HG02642 (cell line): ENCODE results near the gene APOD.

Experiments
- ATAC-seq: cut with Tn5 transposase; IDR thresholded peaks from one replicate; pipeline ENCODE4 v1.9.1; 2021; ENCODE audit warnings: mild to moderate bottlenecking; ENCODE audit not compliant: unreplicated experiment, poor library complexity

APOD gene

GRCh38 chr3:195559723-195560409 lies 23.9 kb downstream of the APOD start:
- ATAC-seq, result no peak

DNA sequence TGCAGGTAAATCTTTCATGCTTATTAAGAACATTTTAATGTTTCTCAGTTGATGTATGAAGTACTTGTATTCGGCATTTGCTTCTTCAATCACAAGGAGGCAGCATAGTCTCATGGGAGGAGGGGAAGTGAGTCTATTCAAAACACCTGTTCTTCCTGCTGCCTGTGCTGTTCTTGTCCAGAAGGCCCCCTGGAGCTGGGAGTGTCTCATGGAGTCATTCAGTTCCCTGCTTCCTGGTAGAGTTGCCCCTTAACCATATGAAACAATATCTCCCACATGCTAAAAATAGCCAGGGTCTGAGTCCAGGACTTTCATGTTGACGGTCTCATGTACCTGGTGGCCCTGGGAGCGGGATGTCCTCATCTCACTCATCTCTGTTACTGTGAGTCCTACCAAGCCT lies 25.1 kb downstream of the APOD start:
- no peak for ATAC-seq

DNA sequence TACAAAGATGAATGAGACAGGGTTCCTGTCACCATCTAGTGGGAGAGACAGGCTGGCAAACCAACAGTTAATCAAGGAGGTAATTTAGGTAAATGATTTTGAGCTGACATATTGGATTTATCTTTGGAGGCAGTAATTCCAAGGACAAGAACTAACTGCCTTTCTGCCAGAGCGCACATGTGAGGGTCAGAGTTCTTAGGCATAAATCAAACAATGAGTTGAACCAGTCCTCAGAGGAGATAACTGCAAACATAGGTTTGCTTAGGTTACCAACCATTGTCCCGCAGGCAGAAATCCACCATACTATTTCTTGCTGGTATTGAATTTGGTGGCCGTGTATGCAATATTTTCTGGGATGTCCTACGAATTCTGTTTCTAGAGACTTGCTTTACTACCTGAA lies 26.4 kb downstream of the APOD start:
- no peak for ATAC-seq

DNA sequence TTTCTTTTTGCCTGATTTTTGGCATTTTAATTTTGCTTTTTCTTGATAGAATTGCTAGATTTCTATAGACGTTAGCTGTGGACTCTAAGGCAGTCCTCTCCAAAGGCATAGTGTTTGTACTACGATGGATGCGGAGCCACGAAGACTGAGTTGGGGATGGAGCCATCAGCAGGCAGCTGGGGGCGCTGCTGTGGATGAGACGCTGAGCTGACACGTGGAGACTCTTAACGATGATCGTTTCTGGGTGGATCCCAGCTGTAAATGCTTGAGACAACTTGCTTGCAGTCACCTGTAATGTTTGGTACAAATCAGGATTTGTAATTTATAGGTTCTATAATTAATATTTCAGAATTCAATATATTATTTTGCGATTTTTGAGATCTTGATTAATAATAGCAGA lies 27.4 kb downstream of the APOD start:
- ATAC-seq, result no peak

- no peak for ATAC-seq
These were observed 28.6 kb downstream of the APOD start for GRCh38 chr3:195555110-195555509.

DNA sequence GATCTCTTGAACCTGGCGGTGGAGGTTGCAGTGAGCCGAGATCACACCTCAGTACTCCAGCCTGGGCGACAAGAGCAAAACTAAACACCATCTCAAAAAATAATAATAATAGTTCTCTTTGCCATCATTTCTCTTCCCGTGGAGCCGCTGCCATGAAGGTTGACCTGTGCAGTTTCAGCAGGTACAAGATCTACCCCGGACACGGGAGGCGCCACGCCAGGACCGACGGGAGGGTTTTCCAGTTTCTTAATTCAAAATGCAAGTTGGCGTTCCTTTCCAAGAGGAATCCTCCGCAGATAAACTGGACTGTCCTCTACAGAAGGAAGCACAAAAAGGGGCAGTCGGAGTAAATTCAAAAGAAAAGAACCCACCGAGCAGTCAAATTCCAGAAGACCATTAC lies 29.3 kb downstream of the APOD start:
- ATAC-seq, result no peak

DNA sequence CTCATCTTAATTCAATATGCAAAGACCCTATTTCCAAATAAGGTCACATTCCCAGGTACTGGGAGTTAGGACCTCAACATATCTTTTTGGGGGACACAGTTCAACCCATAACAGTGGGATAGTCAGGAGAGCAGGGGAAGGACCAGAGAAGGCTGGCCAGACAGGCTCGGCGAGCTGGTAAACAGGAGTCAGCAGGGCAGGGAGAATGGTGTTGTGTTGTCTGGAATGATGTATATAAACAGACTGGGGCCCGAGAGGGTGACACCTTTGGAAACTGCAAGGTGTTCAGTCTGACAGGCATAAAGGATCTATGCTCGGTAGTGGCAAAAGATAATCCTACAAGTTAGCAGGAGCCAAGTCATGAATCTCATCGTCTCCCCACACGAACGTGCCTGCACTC lies 30.5 kb downstream of the APOD start:
- ATAC-seq, result no peak

DNA sequence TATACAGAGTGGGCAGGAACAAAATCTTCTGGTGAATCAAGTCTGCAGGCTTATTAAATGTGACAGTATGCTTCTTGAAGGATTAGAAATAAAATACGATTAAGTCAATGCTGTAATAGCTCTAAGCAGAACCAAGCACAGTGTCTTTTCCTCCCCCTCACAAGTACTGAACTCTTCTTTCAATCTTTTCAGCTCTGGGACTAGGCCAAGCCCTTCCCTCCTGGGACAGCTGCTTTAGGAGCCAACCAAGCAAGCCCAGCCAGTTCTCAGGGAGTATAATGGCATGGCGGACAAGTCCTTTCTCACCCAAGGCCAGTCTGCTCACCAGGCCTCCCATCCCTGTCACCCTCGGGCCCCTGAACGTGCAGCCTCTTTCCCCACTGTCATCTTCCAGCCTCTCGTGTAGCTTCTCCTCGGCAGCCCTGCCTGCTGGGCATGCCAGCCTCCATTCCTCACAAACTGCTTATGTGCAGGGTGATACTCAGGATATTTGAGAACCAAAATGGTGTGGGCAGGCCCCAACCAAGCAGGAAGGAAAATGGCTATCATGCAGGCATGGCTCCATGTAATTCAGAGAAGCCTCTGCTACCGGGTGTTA lies 32.3 kb downstream of the APOD start:
- ATAC-seq, result no peak

DNA sequence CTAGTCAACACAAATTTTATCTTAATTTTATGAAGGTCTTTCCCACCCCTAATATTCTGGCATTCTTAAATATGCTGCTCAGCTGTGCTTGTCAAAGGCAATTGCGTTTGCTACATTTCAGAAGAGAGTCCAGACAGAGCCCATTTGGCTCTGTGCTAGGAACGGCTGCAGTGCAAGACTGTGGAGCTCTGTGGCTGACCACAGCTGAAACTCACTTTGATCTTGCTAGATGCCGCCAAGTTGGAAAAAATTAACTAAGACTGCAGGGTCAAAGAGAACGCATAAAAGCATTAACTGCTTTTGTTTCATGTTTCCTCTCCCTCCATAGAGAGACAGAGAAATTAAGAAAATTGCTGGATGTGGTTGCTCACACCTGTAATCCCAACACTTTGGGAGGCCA lies 33.0 kb downstream of the APOD start:
- ATAC-seq, result peak; percentile 43

- ATAC-seq, result peak; percentile 70
These were observed 33.7 kb downstream of the APOD start for GRCh38 chr3:195549931-195550519.

DNA sequence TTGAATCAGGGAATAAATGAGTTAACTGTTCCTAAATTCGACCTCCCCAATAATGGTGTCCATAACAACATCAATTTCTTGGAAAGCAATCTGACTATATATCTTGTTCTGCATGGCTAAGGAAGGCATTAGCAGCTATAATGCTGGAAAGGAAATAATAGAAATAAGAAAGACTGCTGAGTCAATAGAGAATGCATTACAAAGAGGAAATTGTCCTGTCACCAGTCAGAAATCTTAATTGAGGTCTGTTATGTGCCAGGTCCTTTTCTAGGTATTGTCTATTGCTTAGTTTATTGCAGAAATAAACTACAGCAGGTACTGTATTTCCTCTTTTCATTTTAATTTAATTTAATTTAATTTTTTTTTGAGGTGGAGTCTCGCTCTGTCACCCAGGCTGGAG lies 34.8 kb downstream of the APOD start:
- no peak for ATAC-seq

DNA sequence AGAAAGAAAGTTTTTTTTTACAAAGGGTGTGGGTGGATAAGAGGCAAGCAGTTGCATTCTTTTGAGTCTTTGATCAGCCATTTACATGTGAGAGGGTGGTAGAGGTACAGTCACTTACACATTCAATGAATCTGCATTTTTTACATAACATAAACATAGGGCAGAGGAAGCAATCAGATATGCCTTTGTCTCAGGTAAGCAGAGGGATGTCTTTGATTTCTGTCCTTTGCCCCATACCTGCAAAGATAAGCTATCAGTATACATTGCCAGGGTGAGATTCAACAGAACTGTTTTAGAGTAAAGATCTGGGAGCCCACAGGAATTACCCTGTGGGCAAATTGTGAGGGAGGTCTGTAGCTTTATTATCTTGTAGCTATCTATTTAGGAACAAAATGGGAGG lies 35.2 kb downstream of the APOD start:
- no peak for ATAC-seq

DNA sequence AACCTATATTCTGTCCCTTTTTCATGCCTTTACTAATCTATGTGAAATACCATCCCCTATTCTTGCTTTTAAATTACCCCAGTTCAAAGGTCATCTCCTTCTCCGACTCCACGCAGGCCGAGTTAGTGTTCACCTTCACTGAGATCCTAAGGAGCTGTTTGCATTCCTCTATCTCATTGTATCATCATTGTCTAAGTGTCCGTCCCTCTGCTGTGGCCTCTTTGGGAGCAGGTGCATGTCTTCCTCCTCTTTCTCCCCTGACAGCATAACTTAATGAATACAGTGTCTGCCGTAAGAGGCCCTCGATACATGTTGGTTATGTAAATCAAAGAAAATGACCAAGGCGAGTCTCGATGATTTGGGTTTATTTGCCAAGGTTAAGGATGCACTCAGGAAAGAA lies 35.7 kb downstream of the APOD start:
- no peak for ATAC-seq

DNA sequence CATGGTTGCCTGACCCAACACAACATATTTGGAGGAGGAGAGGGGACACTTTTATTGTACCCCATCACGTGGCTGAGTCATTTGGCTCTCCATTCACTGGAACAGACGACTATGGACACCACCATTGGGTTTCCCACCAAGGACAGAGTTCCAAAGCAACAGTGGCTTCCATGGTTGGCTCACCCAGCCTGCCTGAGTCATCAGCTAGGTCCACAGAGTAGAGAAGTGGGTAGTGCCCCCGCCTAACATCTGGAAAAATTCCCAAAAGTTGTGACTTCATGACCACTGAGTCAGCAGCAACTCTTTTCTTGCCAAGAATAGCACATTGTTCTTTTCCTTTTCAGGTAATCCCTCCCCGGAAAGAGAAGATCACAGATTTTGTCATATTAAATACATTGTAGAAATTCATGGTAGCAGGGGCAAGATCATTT lies 37.6 kb downstream of the APOD start:
- no peak for ATAC-seq

DNA sequence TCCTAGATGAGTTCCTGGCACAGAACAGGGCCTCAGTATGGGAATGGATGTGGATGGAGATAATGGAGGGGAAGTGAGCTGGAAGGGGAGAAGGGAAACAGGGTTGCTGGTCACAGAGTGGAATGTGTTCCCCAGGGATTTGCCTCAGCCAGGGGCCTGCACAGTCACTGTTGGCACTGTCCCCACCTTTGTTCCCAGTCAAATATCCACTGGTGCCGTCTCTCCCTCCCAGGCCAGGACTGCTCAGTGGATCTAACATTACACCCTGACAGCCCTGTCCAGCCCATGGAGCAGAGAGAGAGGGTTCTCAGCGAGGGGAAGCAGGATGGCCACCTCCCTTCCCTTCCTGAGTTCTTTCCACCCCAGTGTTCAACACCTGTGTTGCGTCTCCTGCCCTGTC lies 39.1 kb downstream of the APOD start:
- no peak for ATAC-seq

DNA sequence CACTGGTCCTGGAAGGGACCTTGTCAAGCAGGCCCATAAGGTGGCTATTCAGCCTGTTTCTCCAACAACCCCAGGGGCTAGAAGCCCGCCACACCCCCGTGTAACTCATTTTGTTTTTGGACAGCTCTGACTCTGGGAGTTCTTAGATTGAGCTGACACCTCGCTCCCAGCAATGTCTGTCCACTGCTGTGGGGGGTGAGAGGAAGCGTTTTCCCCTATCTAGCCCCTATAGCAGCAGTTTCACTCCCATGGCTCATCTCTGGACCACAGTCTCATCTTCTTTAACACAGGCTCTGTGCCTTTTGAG lies 39.6 kb downstream of the APOD start:
- no peak for ATAC-seq

GRCh38 chr3:195543500-195544229 lies 40.1 kb downstream of the APOD start:
- ATAC-seq, result peak; percentile 7

DNA sequence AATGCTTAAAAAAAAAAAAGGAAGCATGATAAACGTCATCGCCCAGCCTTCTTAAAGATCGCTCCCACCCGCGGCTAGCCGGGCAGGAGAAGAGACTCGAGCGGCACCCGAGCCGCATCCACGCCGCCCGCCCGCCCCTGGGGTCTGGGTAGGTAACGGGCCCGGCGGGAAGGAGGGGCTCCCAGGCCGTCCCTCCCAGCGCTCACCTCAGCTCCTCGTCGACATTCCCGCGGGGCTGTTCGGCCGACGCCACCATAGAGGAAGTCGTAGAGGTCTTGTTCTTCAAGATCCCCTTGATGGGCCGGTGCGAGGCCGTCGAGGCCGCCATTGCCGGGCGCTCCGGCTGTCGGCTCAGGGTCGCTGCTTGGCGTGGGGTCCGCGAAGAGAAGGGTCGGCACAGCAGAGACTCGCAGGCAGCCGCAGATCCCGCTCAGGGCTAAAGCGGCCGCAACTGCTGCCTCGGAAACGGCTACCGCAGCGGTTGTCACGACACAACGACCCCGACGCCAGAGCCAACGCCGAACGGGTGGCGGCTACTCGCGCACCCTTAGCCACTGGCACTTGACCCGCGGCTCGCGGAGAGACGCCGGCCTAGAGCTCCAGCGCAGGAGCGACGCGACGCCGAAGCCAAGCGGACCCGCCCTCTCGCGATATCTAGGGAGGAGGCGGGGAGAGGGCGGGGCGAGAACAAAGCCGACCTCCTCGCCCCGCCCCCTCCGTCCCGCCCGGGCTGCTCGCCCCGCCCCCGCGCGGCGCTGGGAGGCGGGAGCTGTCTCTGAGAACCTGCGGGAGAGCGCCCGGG lies 40.8 kb downstream of the APOD start, which contains the start of gene PPP1R2:
Gene PPP1R2 (minus strand): TSS at position 628 of the 802 bp plus-strand sequence. CDS start 300 bp downstream, at position 328.
- ATAC-seq, result peak; percentile 88

DNA sequence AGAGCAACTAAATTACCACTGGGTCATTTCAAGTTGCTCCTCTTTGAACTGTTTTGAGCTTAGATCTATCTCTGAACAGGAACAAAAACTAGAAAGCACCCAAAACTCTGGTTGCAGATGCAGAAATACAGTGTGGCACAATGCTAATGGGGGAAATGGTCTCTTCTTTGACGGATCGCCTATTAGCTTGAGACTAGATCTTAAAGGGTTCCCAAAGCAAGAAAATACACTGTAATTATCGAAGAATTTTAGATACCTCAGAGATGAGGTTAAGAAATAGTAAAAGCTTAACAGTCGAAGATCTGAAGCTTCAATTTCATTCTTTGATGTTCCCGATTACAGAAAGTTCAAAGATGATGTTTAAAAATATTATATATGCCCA lies 41.4 kb downstream of the APOD start:
- ATAC-seq, result no peak

DNA sequence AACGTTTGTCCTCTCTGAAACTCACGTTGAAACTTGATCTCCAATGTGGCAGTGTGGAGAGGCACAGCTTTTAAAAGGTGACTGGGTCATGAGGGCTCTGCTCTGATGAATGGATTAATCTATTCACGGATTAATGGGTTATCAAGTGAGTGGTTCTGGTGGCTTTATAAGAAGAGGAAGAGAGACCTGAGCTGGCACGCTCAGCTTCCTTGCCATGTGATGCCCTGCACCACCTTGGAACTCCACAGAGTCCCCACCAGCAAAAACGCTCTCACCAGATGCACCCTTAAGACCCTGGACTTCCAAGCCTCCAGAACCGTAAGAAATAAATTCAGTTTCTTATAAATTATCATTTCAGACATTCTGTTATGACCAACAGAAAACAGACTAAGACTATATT lies 43.2 kb downstream of the APOD start:
- ATAC-seq, result no peak

- ATAC-seq, result no peak
These were observed 43.7 kb downstream of the APOD start for GRCh38 chr3:195540027-195540426.
